Breast epithelium (tissue), 3 donors: ENCODE measurements around the gene PIK3C2G.

Experiments
- CTCF ChIP-seq, 3 donors: fragments of 450-650 bp; IDR thresholded peaks; one replicate each; pipeline ENCODE4 v1.5.1; 2016 to 2017; ENCODE audit warnings: antibody characterized with exemption in 3 of 3, mild to moderate bottlenecking in 3 of 3, moderate library complexity in 3 of 3
- POLR2A ChIP-seq: fragments of 450-650 bp; IDR thresholded peaks from one replicate; pipeline ENCODE4 v1.6.1; 2016; ENCODE audit warnings: antibody characterized with exemption, mild to moderate bottlenecking, moderate library complexity
- POLR2AphosphoS5 ChIP-seq, 3 donors: sonication (generic); formaldehyde crosslinking; IDR thresholded peaks; one replicate each; pipeline ENCODE4 v1.6.1; 2017; ENCODE audit warnings: antibody characterized with exemption in 3 of 3

- TF ChIP-seq CTCF (IDR thresholded peaks at IDR 0.05) (no peak), POLR2AphosphoS5 (IDR thresholded peaks at IDR 0.05) (no peak), POLR2A (no peak)
Observed at GRCh38 chr12:18522806-18523205, 261.5 kb downstream of the PIK3C2G start.
